Endothelial cell of umbilical vein (primary cell): ENCODE measurements around the gene SERTAD4. TPM values are rescaled to one million over a fixed set of nuclear protein-coding genes. Genes with fewer than 3 reads are reported as not detected.

Experiments
- BruUV-seq: library from RNA; stranded (reverse); fragments of 400-500 nt; replicated peaks from 2 replicates; lab custom pipeline; 2021; lab: Mats Ljungman, UMichigan
- CTCF ChIA-PET: fragments of 300-600, 350-600 bp; sonication (Branson Sonifier 250); formaldehyde crosslinking; loops from one replicate; lab custom pipeline; 2021; ENCODE audit warnings: antibody characterized with exemption, inconsistent platforms; lab: Charles Lee
- POLR2A ChIA-PET: fragments of 300-600, 350-600 bp; sonication (Branson Sonifier 250); formaldehyde crosslinking; loops from one replicate; lab custom pipeline; 2021; ENCODE audit warnings: antibody characterized with exemption, inconsistent platforms; lab: Charles Lee
- DNase-seq: peaks from one replicate; pipeline ENCODE4 v3.0.0-alpha.2; 2011; ENCODE audit warnings: low read depth, low spot score
- FAIRE-seq: peaks from 2 replicates; lab custom pipeline; 2011; peaks lifted over from hg19 to GRCh38; lab: Jason Lieb, UNC
- H2AFZ ChIP-seq: 2 replicates; pipeline ENCODE4 v1.6.0; 2012; ENCODE audit warnings: low read depth, low read length, control low read depth, inconsistent platforms
- H3K27ac ChIP-seq: 2 replicates; pipeline ENCODE4 v1.5.1; 2011; ENCODE audit warnings: low read depth, mild to moderate bottlenecking, control low read depth, low read length, moderate library complexity; ENCODE audit not compliant: insufficient read depth
- H3K27me3 ChIP-seq, 2 experiments: 2 replicates each; pipeline versions ENCODE4 v1.6.0 to v1.6.1; 2011; ENCODE audit warnings: low read length in 2 of 2, mixed read lengths in 1 of 2; ENCODE audit not compliant: control insufficient read depth in 2 of 2, insufficient read depth in 2 of 2
- H3K36me3 ChIP-seq, 2 experiments: 2 replicates in 1 of 2; 3 replicates in 1 of 2; pipeline ENCODE4 v1.5.1; 2011; ENCODE audit warnings: low read length in 2 of 2, mild to moderate bottlenecking in 1 of 2, moderate library complexity in 1 of 2; ENCODE audit not compliant: control insufficient read depth in 2 of 2, insufficient read depth in 2 of 2; ENCODE audit errors: extremely low read depth in 1 of 2
- H3K4me1 ChIP-seq: 3 replicates; pipeline ENCODE4 v1.5.1; 2011; ENCODE audit warnings: mild to moderate bottlenecking, low read length; ENCODE audit not compliant: control insufficient read depth, insufficient read depth; ENCODE audit errors: extremely low read depth
- H3K4me2 ChIP-seq: 2 replicates; pipeline ENCODE4 v1.6.1; 2011; ENCODE audit warnings: low read length, control low read depth, mixed read lengths; ENCODE audit not compliant: insufficient read depth
- H3K4me3 ChIP-seq, 3 experiments: fragments of 200-600 bp in 1 of 3; sonication (generic), shearing (Covaris generic) in 1 of 3; replicated peaks in 1 of 3; 2 replicates each; pipeline ENCODE4 v1.5.1; 2011 to 2016; ENCODE audit warnings: control low read depth in 3 of 3, low read length in 3 of 3, mild to moderate bottlenecking in 2 of 3, inconsistent platforms in 1 of 3, low read depth in 1 of 3, moderate library complexity in 1 of 3; ENCODE audit not compliant: insufficient read depth in 1 of 3
- H3K79me2 ChIP-seq: 2 replicates; pipeline ENCODE4 v1.6.0; 2012; ENCODE audit warnings: low read length, inconsistent platforms; ENCODE audit not compliant: control insufficient read depth, insufficient read depth
- H3K9ac ChIP-seq: replicated peaks from 2 replicates; pipeline ENCODE3; 2011; ENCODE audit warnings: low read length, control low read depth; ENCODE audit not compliant: insufficient read depth; ENCODE audit errors: extremely low read depth
- H3K9me1 ChIP-seq: replicated peaks from 3 replicates; pipeline ENCODE4 v1.6.0; 2011; ENCODE audit warnings: mild to moderate bottlenecking, low read length; ENCODE audit not compliant: control insufficient read depth, insufficient read depth; ENCODE audit errors: extremely low read depth
- H3K9me3 ChIP-seq: replicated peaks from 2 replicates; pipeline ENCODE4 v1.5.1; 2012; ENCODE audit warnings: low read length, inconsistent platforms; ENCODE audit not compliant: control insufficient read depth, insufficient read depth
- H4K20me1 ChIP-seq: replicated peaks from 2 replicates; pipeline ENCODE3; 2011; ENCODE audit warnings: mild to moderate bottlenecking, low read length; ENCODE audit not compliant: control insufficient read depth, insufficient read depth; ENCODE audit errors: extremely low read depth
- CTCF ChIP-seq, 2 donors: IDR thresholded peaks; 1 replicate in 1 of 2; 2 replicates in 1 of 2; pipeline ENCODE4 v1.5.1; 2011; ENCODE audit warnings: low read length in 2 of 2, mild to moderate bottlenecking in 2 of 2, moderate library complexity in 2 of 2, control low read depth in 1 of 2, inconsistent platforms in 1 of 2, low read depth in 1 of 2; ENCODE audit not compliant: insufficient read depth in 1 of 2; ENCODE audit errors: extremely low read depth in 1 of 2
- EZH2 ChIP-seq: IDR thresholded peaks from 2 replicates; pipeline ENCODE4 v1.6.1; 2012; ENCODE audit warnings: borderline replicate concordance, low read depth, mild to moderate bottlenecking, moderate library complexity, low read length, inconsistent platforms; ENCODE audit not compliant: severe bottlenecking
- FOS ChIP-seq: IDR thresholded peaks from 2 replicates; pipeline ENCODE4 v1.6.1; 2011; ENCODE audit warnings: mild to moderate bottlenecking, low read length, moderate library complexity, borderline replicate concordance; ENCODE audit not compliant: insufficient read depth
- GATA2 ChIP-seq: IDR thresholded peaks from 2 replicates; pipeline ENCODE4 v1.7.0; 2011; ENCODE audit warnings: low read depth, mild to moderate bottlenecking, moderate library complexity, mixed read lengths, low read length; ENCODE audit not compliant: insufficient read length, insufficient read depth
- JUN ChIP-seq: IDR thresholded peaks from 2 replicates; pipeline ENCODE4 v1.6.1; 2011; ENCODE audit warnings: borderline replicate concordance, low read depth; ENCODE audit not compliant: insufficient read length, insufficient read depth
- MAX ChIP-seq: IDR thresholded peaks from 2 replicates; pipeline ENCODE4 v1.6.1; 2011; ENCODE audit not compliant: insufficient read depth, insufficient read length
- MYC ChIP-seq: IDR thresholded peaks from one replicate; pipeline ENCODE4 v1.6.1; 2011; ENCODE audit warnings: mild to moderate bottlenecking, low read depth, low read length
- POLR2A ChIP-seq: IDR thresholded peaks from 2 replicates; pipeline ENCODE4 v1.6.1; 2012; ENCODE audit warnings: low read depth, mild to moderate bottlenecking, control low read depth, low read length
- POLR2AphosphoS5 ChIP-seq: IDR thresholded peaks from 2 replicates; pipeline ENCODE4 v1.6.1; 2012; ENCODE audit warnings: low read depth, mild to moderate bottlenecking, control low read depth, low read length, moderate library complexity; ENCODE audit not compliant: insufficient read depth
- dilution Hi-C: fragments of 300-500 bp; cut with MboI; formaldehyde crosslinking; loops from one replicate; pipeline ENCODE4 v1.15.0; 2019; ENCODE audit warnings: low sequenced_read_pairs; ENCODE audit not compliant: extremely low pct_ligation_motif_present
- intact Hi-C: fragments of 100-400 bp; cut with micrococcal nuclease; formaldehyde crosslinking; loops from one replicate; pipeline ENCODE4 v1.10.0; 2022
- polyA plus RNA-seq, 4 experiments: library from polyadenylated mRNA; depleted of rRNA in 3 of 4; stranded (reverse) in 3 of 4; unstranded in 1 of 4; fragments of >200 nt; gene quantifications; 2 replicates each; pipeline versions ENCODE4 v1.2.1 to v1.2.3, GENCODE V29; 2011 to 2012; ENCODE audit warnings: missing spikeins in 1 of 4
- total RNA-seq: library from RNA; stranded (reverse); gene quantifications from 2 replicates; pipeline ENCODE4 v1.2.3, GENCODE V29; 2021

The SERTAD4 gene
- total and polyA plus RNA-seq, 2 donors (not counting 3 experiments of a cell fraction or from before 2014, with no cell fraction given) = 4.0 to 11.3 TPM

- ChIA-PET CTCF (interaction anchor here (2.3 kb wide), 1 partner anchor 15 kb away, joined by 8 read pairs; no protein-coding TSS in a partner anchor), POLR2A (no interaction called here)
- DNase-seq = no peak
- Histone ChIP-seq H3K79me2 (no peaks in the 10 kb centered on the region), H3K36me3 (no peaks in the 10 kb centered on the region), H3K9me3 (no peaks in the 10 kb centered on the region), H3K4me3 (no peak overlapping the region), H2AFZ (no peak overlapping the region), H3K4me1 (peaks cover 55% of the 10 kb centered on the region), H3K4me2 (no peak overlapping the region), H3K27ac (no peak overlapping the region), H3K9ac (no peak overlapping the region), H3K27me3 (no peaks in the 10 kb centered on the region), H3K9me1 (no peaks in the 10 kb centered on the region), H4K20me1 (no peaks in the 10 kb centered on the region)
- TF ChIP-seq MYC (no peak), POLR2A (no peak), EZH2 (no peak), FOS (no peak), GATA2 (no peak), CTCF (IDR thresholded peaks at IDR 0.05; ENCODE audit: extremely low read depth in 1 of 2, insufficient read depth in 1 of 2, low read depth in 1 of 2, low read length in 2 of 2) (no peak), MAX (no peak), POLR2AphosphoS5 (no peak), JUN (no peak)
- intact Hi-C loops (loop anchor here (1.0 to 10.0 kb wide), 4 partner anchors 88 to 1339 kb away; partner anchors contain the start of genes RCOR3 and SLC30A1), dilution Hi-C loops (no loop called here)
- FAIRE-seq = no peak
- no TSS peak for BruUV-seq
Measured at GRCh38 chr1:210235363-210236053, 2.9 kb downstream of the SERTAD4 start.
